ENCODE results near the gene SPAG17. TPM values are rescaled to one million over a fixed set of nuclear protein-coding genes. Genes with fewer than 3 reads are reported as not detected.

SPAG17 gene
- total and polyA plus RNA-seq, 2 of the 4 experiments (the other 2 are of a cell fraction), result 0.10 TPM; not detected in 1

DNA sequence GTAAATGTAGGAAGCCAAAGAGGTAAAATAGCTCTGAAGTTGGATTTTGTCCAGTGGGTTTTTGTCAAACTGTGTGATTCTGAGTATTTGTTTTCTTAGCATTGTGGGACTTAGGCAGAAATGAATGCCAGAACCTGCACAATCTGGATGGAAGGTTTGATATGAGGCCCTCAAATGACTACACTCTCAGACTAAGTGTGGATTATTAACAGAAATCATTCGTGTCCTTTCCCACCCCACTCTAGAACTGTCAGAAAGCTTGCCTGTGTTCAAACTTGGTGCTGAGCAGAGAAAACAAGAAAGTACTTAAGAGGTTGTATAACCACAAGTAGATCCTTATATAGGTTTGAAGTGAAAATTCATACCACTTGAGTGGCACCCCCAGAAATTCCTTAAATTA, 167.0 kb downstream of the SPAG17 start:
- dilution Hi-C loops (cut with HindIII; ENCODE audit: low sequenced_read_pairs, unreplicated experiment), result no loop called here
- H3K14ac ChIP-seq (replicated peaks; ENCODE audit: low read depth, low read length), result no peak overlapping the region
- H3K36me3 ChIP-seq (ENCODE audit: control insufficient read depth, insufficient read depth, low read length), result no peaks in the 10 kb centered on the region
- no peak overlapping the region for H2BK20ac ChIP-seq (ENCODE audit: low read depth, low read length)
- no peak overlapping the region for H3K27ac ChIP-seq (ENCODE audit: insufficient read depth, low read length)
- ATAC-seq (ENCODE audit: low read depth) (no peak), DNase-seq (no peak)
- H3K56ac ChIP-seq (ENCODE audit: extremely low read depth, insufficient read depth, low read length), result no peak overlapping the region
- no peak overlapping the region for H2BK15ac ChIP-seq (ENCODE audit: low read depth, low read length)
- H3K79me1 ChIP-seq (ENCODE audit: low read depth in 1 of 2, low read length in 2 of 2), result no peaks in the 10 kb centered on the region
- no peaks in the 10 kb centered on the region for H3K4me1 ChIP-seq (ENCODE audit: control insufficient read depth, insufficient read depth, low read length)
- ChIA-PET POLR2A (ENCODE audit: unreplicated experiment) (no interaction called here), CTCF (interaction anchor here (1.1 kb wide), 1 partner anchor 21 kb away, joined by 4 read pairs; no protein-coding TSS in a partner anchor)
- WGBS, 2 experiments (ENCODE audit: extremely low coverage in 2 of 2, insufficient read length in 1 of 2), result no CpG with 5 or more reads among the region's 1 CpG
- no peak overlapping the region for H2AFZ ChIP-seq (replicated peaks; ENCODE audit: low read length, poor library complexity)
- no peak overlapping the region for H3K4ac ChIP-seq (ENCODE audit: low read depth, low read length)
- no peaks in the 10 kb centered on the region; the same call in 1 of the 2 replicates for H3K27me3 ChIP-seq (ENCODE audit: control insufficient read depth, insufficient read depth, low read length)
- H3K4me3 ChIP-seq (ENCODE audit: insufficient read depth, low read depth, low read length), result no peak overlapping the region
- no peak overlapping the region for H3K18ac ChIP-seq (ENCODE audit: low read depth, low read length)
- H3K23ac ChIP-seq (ENCODE audit: low read depth, low read length), result no peak overlapping the region
- H3K9me1 ChIP-seq (ENCODE audit: insufficient read depth, low read length), result no peaks in the 10 kb centered on the region
- no peak overlapping the region for H3K9ac ChIP-seq (ENCODE audit: low read depth, low read length)
- H4K91ac ChIP-seq (ENCODE audit: insufficient read depth, low read depth, low read length), result no peak overlapping the region
- no peak overlapping the region for H2BK120ac ChIP-seq (ENCODE audit: low read depth, low read length)
- TF ChIP-seq MAZ (IDR thresholded peaks at IDR 0.05; ENCODE audit: borderline replicate concordance, low read depth, low read length) (no peak), NFE2L2 (IDR thresholded peaks at IDR 0.05; ENCODE audit: low read depth, low read length) (no peak), BHLHE40 (IDR thresholded peaks at IDR 0.05; ENCODE audit: low read depth, low read length) (no peak), POLR2A (IDR thresholded peaks at IDR 0.05; ENCODE audit: low read depth, low read length) (no peak), CHD1 (IDR thresholded peaks at IDR 0.05; ENCODE audit: low read depth, low read length) (no peak), SMC3 (IDR thresholded peaks at IDR 0.05; ENCODE audit: low read depth, low read length) (no peak), RAD21 (IDR thresholded peaks at IDR 0.05; ENCODE audit: low read length) (no peak), FOS (IDR thresholded peaks at IDR 0.05; ENCODE audit: low read depth, low read length) (no peak)
- TF ChIP-seq, protein P1, sequence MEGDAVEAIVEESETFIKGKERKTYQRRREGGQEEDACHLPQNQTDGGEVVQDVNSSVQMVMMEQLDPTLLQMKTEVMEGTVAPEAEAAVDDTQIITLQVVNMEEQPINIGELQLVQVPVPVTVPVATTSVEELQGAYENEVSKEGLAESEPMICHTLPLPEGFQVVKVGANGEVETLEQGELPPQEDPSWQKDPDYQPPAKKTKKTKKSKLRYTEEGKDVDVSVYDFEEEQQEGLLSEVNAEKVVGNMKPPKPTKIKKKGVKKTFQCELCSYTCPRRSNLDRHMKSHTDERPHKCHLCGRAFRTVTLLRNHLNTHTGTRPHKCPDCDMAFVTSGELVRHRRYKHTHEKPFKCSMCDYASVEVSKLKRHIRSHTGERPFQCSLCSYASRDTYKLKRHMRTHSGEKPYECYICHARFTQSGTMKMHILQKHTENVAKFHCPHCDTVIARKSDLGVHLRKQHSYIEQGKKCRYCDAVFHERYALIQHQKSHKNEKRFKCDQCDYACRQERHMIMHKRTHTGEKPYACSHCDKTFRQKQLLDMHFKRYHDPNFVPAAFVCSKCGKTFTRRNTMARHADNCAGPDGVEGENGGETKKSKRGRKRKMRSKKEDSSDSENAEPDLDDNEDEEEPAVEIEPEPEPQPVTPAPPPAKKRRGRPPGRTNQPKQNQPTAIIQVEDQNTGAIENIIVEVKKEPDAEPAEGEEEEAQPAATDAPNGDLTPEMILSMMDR (conservative IDR thresholded peaks at IDR 0.05; ENCODE audit: low read depth, low read length), result no peak
- TF ChIP-seq, protein P2, sequence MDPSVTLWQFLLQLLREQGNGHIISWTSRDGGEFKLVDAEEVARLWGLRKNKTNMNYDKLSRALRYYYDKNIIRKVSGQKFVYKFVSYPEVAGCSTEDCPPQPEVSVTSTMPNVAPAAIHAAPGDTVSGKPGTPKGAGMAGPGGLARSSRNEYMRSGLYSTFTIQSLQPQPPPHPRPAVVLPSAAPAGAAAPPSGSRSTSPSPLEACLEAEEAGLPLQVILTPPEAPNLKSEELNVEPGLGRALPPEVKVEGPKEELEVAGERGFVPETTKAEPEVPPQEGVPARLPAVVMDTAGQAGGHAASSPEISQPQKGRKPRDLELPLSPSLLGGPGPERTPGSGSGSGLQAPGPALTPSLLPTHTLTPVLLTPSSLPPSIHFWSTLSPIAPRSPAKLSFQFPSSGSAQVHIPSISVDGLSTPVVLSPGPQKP (IDR thresholded peaks at IDR 0.05; ENCODE audit: borderline replicate concordance, low read depth, low read length), result no peak
- H2AK9ac ChIP-seq (replicated peaks; ENCODE audit: low read depth, low read length, poor library complexity), result no peak overlapping the region
- H4K5ac ChIP-seq (ENCODE audit: low read depth, low read length), result no peak overlapping the region
- no peaks in the 10 kb centered on the region for H3K9me3 ChIP-seq (ENCODE audit: control insufficient read depth, insufficient read depth, low read length)
- H2BK5ac ChIP-seq (ENCODE audit: low read depth, low read length, poor library complexity, severe bottlenecking), result no peak overlapping the region
- H2AK5ac ChIP-seq (ENCODE audit: low read depth, low read length), result no peak overlapping the region
- BruUV-seq (replicated peaks), result no TSS peak
- no peak overlapping the region for H4K8ac ChIP-seq (ENCODE audit: low read depth in 2 of 2, low read length in 2 of 2)
- intact Hi-C loops (cut with micrococcal nuclease), result no loop called here
- H3K4me2 ChIP-seq (ENCODE audit: low read depth, low read length), result no peak overlapping the region
- in situ Hi-C loops (cut with MboI; ENCODE audit: low sequenced_read_pairs), result no loop called here
- no peaks in the 10 kb centered on the region for H4K20me1 ChIP-seq (ENCODE audit: insufficient read depth, low read length)

All from IMR-90 (cell line).